Measurements from ENCODE around the gene TFF3.

GRCh38 chr21:42331660-42332059 is 16.5 kb upstream of the TFF3 start:
- TF ChIP-seq CTCF (IDR thresholded peaks at IDR 0.05; ENCODE audit: poor library complexity, severe bottlenecking) (no peak), POLR2AphosphoS5 (IDR thresholded peaks at IDR 0.05) (no peak)

Data from neural cell (in vitro differentiated cells).